ENCODE data around the gene MRPL54. TPM values are rescaled to one million over a fixed set of nuclear protein-coding genes. Genes with fewer than 3 reads are reported as not detected.

MRPL54 gene
- 35.9 and 44.0 TPM in 2 replicates for total RNA-seq (ENCODE audit: low replicate concordance)
- long read RNA-seq, transcript MRPL54-201 (3 exons, 626 nt), result major isoform, 5 of 5 reads
- long read RNA-seq, partial matches to known transcripts, result 0 of 5 reads
- long read RNA-seq, other reads (novel, unspliced or antisense), result 0 of 5 reads

DNA sequence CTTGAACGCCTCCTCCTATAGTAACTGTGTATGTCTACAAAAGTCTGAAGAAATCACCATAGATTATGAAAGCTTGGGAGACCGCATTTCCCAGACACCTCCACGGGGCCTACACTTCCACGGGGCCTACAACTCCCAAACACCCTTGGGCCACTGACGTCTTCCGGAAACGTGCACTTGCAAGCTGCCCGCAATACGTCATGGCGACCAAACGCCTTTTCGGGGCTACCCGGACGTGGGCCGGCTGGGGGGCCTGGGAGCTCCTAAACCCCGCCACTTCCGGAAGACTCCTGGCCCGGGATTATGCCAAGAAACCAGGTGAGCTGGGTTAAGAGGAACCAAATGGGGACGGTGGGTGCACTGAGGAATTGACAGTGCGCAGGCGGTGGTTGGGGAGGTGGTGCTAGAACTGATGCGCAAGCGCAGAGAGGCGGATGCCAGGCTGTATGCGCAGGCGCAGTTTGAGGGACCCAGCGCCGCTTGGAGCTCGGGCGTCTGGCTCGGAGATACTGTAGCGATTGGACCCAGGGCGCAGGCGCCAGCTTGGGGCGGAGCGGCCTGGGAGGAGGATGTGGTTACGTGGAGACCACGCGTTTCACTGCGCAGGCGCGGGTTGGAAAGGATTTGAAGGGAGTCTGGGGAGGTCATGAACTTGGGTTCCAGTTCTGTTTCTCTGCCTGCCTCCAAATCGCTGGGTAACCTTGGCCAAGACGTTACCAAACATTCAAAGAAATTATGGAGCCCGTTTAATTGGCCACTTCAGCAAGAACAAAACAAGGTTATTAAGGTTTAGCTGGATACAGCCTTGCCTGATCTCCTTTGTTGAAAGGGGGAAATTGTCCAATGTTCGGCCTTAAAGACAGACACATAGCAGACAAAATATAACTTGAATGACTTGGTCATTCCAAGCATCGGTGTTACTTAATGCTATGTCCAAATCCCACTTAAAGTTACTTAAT lies at the start of gene MRPL54:
Gene MRPL54, plus strand, starts transcription at position 182 of the 959 bp plus-strand sequence. Its CDS starts 19 bp downstream, at position 201.
- Mint-ChIP-seq H3K4me3 (peak within 1 kb of the TSS; percentile 99), H3K27me3 (no peaks in the 10 kb centered on the region), H3K36me3 (peaks cover 5% of the 10 kb centered on the region), H3K9me3 (no peaks in the 10 kb centered on the region), H3K4me1 (ENCODE audit: unreplicated experiment) (peaks cover 12% of the 10 kb centered on the region), H3K27ac (peak within 1 kb of the TSS; percentile 99)
- peak; percentile 100 for DNase-seq (ENCODE audit: extremely low spot score, unreplicated experiment)
- no peak for TF ChIP-seq CTCF (conservative IDR thresholded peaks at IDR 0.05)

DNA sequence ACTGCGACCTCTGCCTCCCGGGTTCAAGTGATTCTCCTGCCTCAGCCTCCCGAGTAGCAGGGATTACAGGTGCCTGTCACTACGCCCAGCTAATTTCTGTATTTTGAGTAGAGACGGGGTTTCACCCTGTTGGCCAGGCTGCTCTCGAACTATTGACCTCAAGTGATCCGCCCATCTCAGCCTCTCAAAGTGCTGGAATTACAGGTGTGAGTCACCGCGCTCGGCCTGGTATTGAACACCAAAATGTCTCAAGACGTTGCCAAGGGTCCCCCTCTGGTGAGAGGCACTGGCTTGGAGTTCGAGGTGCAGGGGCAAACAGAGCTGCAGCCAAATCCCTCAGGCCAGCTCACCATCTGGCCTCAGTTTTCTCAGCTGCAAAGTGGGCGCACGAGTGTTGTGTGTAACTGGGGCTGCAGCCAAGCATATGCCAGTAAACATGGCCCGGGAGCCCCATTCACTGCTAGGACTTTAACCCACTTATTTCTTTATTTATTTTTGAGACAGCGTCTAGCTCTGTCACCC lies 46.3 kb upstream of the MRPL54 start:
- H3K27ac Mint-ChIP-seq, result no peak overlapping the region
- no peak overlapping the region for H3K4me3 Mint-ChIP-seq
- peaks cover 13% of the 10 kb centered on the region for H3K4me1 Mint-ChIP-seq (ENCODE audit: unreplicated experiment)
- H3K36me3 Mint-ChIP-seq, result no peaks in the 10 kb centered on the region
- no peaks in the 10 kb centered on the region for H3K9me3 Mint-ChIP-seq
- DNase-seq (ENCODE audit: extremely low spot score, unreplicated experiment), result no peak
- peaks cover 3% of the 10 kb centered on the region for H3K27me3 Mint-ChIP-seq
- TF ChIP-seq CTCF (conservative IDR thresholded peaks at IDR 0.05), result no peak

DNA sequence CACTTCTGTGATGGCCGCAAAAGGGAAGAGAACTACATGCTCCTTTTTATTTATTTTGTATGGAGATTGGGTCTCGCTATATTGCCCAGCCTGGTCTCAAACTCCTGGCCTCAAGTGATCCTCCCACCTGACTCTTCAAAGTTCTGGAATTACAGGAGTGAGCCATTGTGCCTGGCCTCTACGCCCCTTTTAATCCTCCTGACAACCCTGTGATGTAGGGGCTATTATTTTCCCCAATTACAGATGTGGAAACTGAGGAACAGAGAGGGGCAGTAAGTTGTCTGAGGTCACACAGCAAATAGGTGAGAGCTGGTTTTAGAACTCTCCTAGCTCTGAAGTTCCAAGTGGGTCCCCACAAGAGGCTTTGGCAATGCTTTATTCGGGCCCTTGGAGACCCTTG lies 42.6 kb upstream of the MRPL54 start:
- no peak for TF ChIP-seq CTCF (conservative IDR thresholded peaks at IDR 0.05)
- Mint-ChIP-seq H3K27me3 (peaks cover 18% of the 10 kb centered on the region), H3K4me1 (ENCODE audit: unreplicated experiment) (peaks cover 3% of the 10 kb centered on the region), H3K9me3 (no peaks in the 10 kb centered on the region), H3K36me3 (no peaks in the 10 kb centered on the region), H3K4me3 (no peak overlapping the region), H3K27ac (no peak overlapping the region)
- DNase-seq (ENCODE audit: extremely low spot score, unreplicated experiment), result no peak

- no peak for TF ChIP-seq CTCF (conservative IDR thresholded peaks at IDR 0.05)
- H3K36me3 Mint-ChIP-seq, result no peaks in the 10 kb centered on the region
- H3K9me3 Mint-ChIP-seq, result no peaks in the 10 kb centered on the region
- peak overlapping the region; percentile 36 for H3K27ac Mint-ChIP-seq
- H3K4me1 Mint-ChIP-seq (ENCODE audit: unreplicated experiment), result peaks cover 3% of the 10 kb centered on the region
- no peak for DNase-seq (ENCODE audit: extremely low spot score, unreplicated experiment)
- H3K27me3 Mint-ChIP-seq, result peaks cover 24% of the 10 kb centered on the region
- no peak overlapping the region for H3K4me3 Mint-ChIP-seq
Observed at GRCh38 chr19:3720349-3720917, 42.0 kb upstream of the MRPL54 start.

GRCh38 chr19:3721131-3721886 lies 41.2 kb upstream of the MRPL54 start:
- DNase-seq (ENCODE audit: extremely low spot score, unreplicated experiment), result peak; percentile 93
- Mint-ChIP-seq H3K27me3 (peaks cover 24% of the 10 kb centered on the region), H3K4me3 (peak overlapping the region; percentile 85), H3K27ac (no peak overlapping the region), H3K36me3 (no peaks in the 10 kb centered on the region), H3K4me1 (ENCODE audit: unreplicated experiment) (peaks cover 3% of the 10 kb centered on the region), H3K9me3 (no peaks in the 10 kb centered on the region)
- TF ChIP-seq CTCF (conservative IDR thresholded peaks at IDR 0.05), result no peak
